ENCODE data around the gene TIMMDC1. TPM values are rescaled to one million over a fixed set of nuclear protein-coding genes. Genes with fewer than 3 reads are reported as not detected.
A peak's percentile ranks its signal among the peaks of the same experiment; 100 is the strongest.

Gene TIMMDC1
- total RNA-seq, 1 experiment from 2014 or later, result 121 TPM

DNA sequence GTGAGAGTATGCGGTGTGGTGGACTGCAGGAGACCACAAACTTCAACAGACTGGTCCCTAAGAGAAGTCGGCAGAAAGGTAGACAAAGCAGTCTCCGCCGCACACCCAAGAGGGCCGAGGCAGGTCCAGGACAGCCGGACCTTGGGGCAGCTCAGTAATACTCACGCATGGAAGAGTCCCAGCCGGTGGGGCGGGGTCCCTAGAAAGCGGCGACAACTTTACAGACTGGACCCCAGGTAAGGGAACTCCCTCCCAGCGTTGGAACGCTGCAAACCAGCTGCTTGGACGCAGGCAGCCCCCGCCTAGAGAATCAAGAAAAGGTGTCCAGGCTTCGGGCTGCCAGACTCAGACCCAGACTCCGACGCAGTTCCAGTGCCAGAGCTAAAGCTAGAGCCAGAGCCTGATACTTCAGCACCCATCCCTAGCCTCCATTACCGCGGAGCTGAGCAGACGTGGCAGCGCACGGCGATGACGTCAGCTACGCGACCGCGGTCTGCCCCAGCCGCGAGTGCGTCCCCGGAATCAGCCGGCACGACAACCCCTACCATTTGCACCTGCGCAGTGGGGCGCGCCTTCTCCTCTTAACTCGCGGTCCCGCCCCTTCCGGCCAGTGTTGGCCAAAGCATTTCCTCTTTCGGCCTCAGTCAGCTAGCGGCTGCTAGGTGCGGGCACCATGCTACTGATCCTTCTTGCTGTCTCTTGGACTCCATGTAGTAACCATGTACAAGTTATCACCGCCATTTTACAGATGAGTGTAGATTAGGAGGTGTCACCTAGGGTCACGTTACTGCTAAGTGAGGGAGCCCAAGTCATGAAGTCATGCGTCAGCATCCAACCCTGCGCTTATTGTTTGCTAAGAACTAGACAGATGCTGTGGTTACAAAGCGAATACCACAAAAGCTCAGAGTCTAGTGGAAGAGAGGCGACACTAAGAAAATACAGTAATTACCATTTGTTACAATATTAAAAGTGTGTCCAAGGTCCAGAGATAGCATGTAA lies 34.9 kb upstream of the TIMMDC1 start, which contains the start of gene TMEM39A:
TMEM39A (minus strand) TSS at position 445 of the 999 bp plus-strand sequence. CDS start 1,541 bp downstream, outside the sequence.
- Histone ChIP-seq H4K20me1 (ENCODE audit: insufficient read depth) (no peaks in the 10 kb centered on the region), H3K9me2 (ENCODE audit: insufficient read depth) (no peaks in the 10 kb centered on the region), H3K27me3 (ENCODE audit: insufficient read depth, low read length) (no peaks in the 10 kb centered on the region), H3K9me3 (ENCODE audit: control insufficient read depth in 1 of 2, insufficient read depth in 1 of 2, low read depth in 1 of 2, low read length in 2 of 2) (no peaks in the 10 kb centered on the region), H3K79me2 (ENCODE audit: insufficient read depth, low read length) (peaks cover 45% of the 10 kb centered on the region), H3K4me1 (ENCODE audit: control insufficient read depth in 1 of 2, insufficient read depth in 2 of 2, low read length in 2 of 2) (peaks cover 13 to 23% of the 10 kb centered on the region in 2 experiments), H2AFZ (ENCODE audit: low read depth, low read length, poor library complexity, severe bottlenecking) (peak within 1 kb of the TSS; percentile 63), H3K27ac (ENCODE audit: low read depth, low read length) (peak within 1 kb of the TSS; percentile 56), H3K36me3 (ENCODE audit: control insufficient read depth in 1 of 2, insufficient read depth in 2 of 2, low read length in 2 of 2) (peaks cover 10 to 28% of the 10 kb centered on the region in 2 experiments), H3K4me2 (ENCODE audit: low read length) (peak within 1 kb of the TSS; percentile 97), H3K4me3 (replicated peaks in 1 of 2; ENCODE audit: low read depth in 1 of 2, low read length in 2 of 2) (peak within 1 kb of the TSS; percentile 91 to 99), H3K9ac (ENCODE audit: low read length) (peak within 1 kb of the TSS; percentile 97)
- intact Hi-C loops (cut with micrococcal nuclease), result loop anchor here (10.0 kb wide), 2 partner anchors 211 to 631 kb away; partner anchors contain the start of genes COX17 and GSK3B
- DNase-seq (ENCODE audit: low read depth, low spot score) (peak; percentile 95), ATAC-seq (peak; percentile 95)
- BruUV-seq (replicated peaks), result TSS peak; percentile 81
- RAD21 ChIA-PET (ENCODE audit: low non-redundant PET in 1 of 2, low total read pairs in 2 of 2, uncharacterized antibody in 2 of 2, unreplicated experiment in 2 of 2), result no interaction called here
- CTCF ChIA-PET, result interaction anchor here (0.7 kb wide), 1 partner anchor 13 kb away, joined by 3 read pairs; no protein-coding TSS in a partner anchor
- POLR2A ChIA-PET, result interaction anchor here (0.7 to 1.5 kb wide), 7 partner anchors 9 to 213 kb away, joined by 3 to 7 read pairs (median 3); partner anchors contain the start of genes COX17 and TIMMDC1
- TF ChIP-seq CBX3 (IDR thresholded peaks at IDR 0.05; ENCODE audit: low read depth) (peak; percentile 89), ELF1 (IDR thresholded peaks at IDR 0.05; ENCODE audit: borderline replicate concordance, low read depth) (peak; percentile 66; the same call in 1 of the 2 replicates), EGR1 (IDR thresholded peaks at IDR 0.05; ENCODE audit: low read depth) (peak; percentile 52; the same call in 1 of the 2 replicates), RAD21 (IDR thresholded peaks at IDR 0.05; ENCODE audit: low read depth) (no peak), POLR2A (IDR thresholded peaks at IDR 0.05; ENCODE audit: borderline replicate concordance, extremely low read depth, insufficient read depth, insufficient read length) (peak; percentile 98), CEBPB (IDR thresholded peaks at IDR 0.05; ENCODE audit: low read depth) (no peak), ZFX (IDR thresholded peaks at IDR 0.05) (no peak), JUND (IDR thresholded peaks at IDR 0.05) (no peak; the same call in 1 of the 2 replicates), EZH2phosphoT487 (IDR thresholded peaks at IDR 0.05; ENCODE audit: borderline replicate concordance) (no peak), FOSL1 (IDR thresholded peaks at IDR 0.05; ENCODE audit: low read depth) (no peak), POLR2AphosphoS5 (IDR thresholded peaks at IDR 0.05; ENCODE audit: low read depth, low read length) (peak; percentile 99), YY1 (IDR thresholded peaks at IDR 0.05; ENCODE audit: extremely low read depth, insufficient replicate concordance, low read depth, low read length) (peak; percentile 91), EZH2 (IDR thresholded peaks at IDR 0.05) (no peak), SRF (IDR thresholded peaks at IDR 0.05; ENCODE audit: low read depth) (peak; percentile 96)
- TF ChIP-seq, protein P1, sequence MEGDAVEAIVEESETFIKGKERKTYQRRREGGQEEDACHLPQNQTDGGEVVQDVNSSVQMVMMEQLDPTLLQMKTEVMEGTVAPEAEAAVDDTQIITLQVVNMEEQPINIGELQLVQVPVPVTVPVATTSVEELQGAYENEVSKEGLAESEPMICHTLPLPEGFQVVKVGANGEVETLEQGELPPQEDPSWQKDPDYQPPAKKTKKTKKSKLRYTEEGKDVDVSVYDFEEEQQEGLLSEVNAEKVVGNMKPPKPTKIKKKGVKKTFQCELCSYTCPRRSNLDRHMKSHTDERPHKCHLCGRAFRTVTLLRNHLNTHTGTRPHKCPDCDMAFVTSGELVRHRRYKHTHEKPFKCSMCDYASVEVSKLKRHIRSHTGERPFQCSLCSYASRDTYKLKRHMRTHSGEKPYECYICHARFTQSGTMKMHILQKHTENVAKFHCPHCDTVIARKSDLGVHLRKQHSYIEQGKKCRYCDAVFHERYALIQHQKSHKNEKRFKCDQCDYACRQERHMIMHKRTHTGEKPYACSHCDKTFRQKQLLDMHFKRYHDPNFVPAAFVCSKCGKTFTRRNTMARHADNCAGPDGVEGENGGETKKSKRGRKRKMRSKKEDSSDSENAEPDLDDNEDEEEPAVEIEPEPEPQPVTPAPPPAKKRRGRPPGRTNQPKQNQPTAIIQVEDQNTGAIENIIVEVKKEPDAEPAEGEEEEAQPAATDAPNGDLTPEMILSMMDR (IDR thresholded peaks at IDR 0.05 in 2 of 3, conservative IDR thresholded peaks at IDR 0.05 in 1 of 3; ENCODE audit: borderline replicate concordance in 1 of 3, insufficient read depth in 1 of 3, low read depth in 2 of 3, low read length in 2 of 3), result 0 out of 6 replicates have a peak, but pooled peaks of 1 of the 3 experiments have one; percentile 4
- TF ChIP-seq, protein P2, sequence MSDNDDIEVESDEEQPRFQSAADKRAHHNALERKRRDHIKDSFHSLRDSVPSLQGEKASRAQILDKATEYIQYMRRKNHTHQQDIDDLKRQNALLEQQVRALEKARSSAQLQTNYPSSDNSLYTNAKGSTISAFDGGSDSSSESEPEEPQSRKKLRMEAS (IDR thresholded peaks at IDR 0.05), result peak; percentile 93
- TF ChIP-seq, protein P3, sequence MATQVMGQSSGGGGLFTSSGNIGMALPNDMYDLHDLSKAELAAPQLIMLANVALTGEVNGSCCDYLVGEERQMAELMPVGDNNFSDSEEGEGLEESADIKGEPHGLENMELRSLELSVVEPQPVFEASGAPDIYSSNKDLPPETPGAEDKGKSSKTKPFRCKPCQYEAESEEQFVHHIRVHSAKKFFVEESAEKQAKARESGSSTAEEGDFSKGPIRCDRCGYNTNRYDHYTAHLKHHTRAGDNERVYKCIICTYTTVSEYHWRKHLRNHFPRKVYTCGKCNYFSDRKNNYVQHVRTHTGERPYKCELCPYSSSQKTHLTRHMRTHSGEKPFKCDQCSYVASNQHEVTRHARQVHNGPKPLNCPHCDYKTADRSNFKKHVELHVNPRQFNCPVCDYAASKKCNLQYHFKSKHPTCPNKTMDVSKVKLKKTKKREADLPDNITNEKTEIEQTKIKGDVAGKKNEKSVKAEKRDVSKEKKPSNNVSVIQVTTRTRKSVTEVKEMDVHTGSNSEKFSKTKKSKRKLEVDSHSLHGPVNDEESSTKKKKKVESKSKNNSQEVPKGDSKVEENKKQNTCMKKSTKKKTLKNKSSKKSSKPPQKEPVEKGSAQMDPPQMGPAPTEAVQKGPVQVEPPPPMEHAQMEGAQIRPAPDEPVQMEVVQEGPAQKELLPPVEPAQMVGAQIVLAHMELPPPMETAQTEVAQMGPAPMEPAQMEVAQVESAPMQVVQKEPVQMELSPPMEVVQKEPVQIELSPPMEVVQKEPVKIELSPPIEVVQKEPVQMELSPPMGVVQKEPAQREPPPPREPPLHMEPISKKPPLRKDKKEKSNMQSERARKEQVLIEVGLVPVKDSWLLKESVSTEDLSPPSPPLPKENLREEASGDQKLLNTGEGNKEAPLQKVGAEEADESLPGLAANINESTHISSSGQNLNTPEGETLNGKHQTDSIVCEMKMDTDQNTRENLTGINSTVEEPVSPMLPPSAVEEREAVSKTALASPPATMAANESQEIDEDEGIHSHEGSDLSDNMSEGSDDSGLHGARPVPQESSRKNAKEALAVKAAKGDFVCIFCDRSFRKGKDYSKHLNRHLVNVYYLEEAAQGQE (IDR thresholded peaks at IDR 0.05; ENCODE audit: low read depth), result no peak
- TF ChIP-seq, protein P4, sequence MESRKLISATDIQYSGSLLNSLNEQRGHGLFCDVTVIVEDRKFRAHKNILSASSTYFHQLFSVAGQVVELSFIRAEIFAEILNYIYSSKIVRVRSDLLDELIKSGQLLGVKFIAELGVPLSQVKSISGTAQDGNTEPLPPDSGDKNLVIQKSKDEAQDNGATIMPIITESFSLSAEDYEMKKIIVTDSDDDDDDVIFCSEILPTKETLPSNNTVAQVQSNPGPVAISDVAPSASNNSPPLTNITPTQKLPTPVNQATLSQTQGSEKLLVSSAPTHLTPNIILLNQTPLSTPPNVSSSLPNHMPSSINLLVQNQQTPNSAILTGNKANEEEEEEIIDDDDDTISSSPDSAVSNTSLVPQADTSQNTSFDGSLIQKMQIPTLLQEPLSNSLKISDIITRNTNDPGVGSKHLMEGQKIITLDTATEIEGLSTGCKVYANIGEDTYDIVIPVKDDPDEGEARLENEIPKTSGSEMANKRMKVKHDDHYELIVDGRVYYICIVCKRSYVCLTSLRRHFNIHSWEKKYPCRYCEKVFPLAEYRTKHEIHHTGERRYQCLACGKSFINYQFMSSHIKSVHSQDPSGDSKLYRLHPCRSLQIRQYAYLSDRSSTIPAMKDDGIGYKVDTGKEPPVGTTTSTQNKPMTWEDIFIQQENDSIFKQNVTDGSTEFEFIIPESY (IDR thresholded peaks at IDR 0.05; ENCODE audit: extremely low read depth, insufficient replicate concordance, low read length), result no peak
